Transverse colon (tissue), 4 donors: Measurements from ENCODE around the gene CALM3. TPM values are rescaled to one million over a fixed set of nuclear protein-coding genes. Genes with fewer than 3 reads are reported as not detected.

Source experiments
- DNase-seq: peaks from one replicate; pipeline ENCODE4 v3.0.0-alpha.2; 2019
- H3K27ac ChIP-seq, 4 donors: fragments of 200-600 bp; sonication (generic); 2 replicates each; pipeline ENCODE4 v1.5.1; 2016 to 2018; ENCODE audit warnings: inconsistent platforms in 4 of 4
- H3K27me3 ChIP-seq: fragments of 200-600 bp; sonication (generic); 2 replicates; pipeline ENCODE4 v1.5.1; 2017; ENCODE audit warnings: inconsistent platforms
- H3K36me3 ChIP-seq, 4 donors: fragments of 200-600 bp; sonication (generic); 2 replicates each; pipeline ENCODE4 v1.5.1; 2017 to 2019; ENCODE audit warnings: inconsistent platforms in 4 of 4
- H3K4me1 ChIP-seq, 4 donors: fragments of 200-600 bp; sonication (generic); 2 replicates each; pipeline ENCODE4 v1.5.1; 2017 to 2020; ENCODE audit warnings: inconsistent platforms in 4 of 4
- H3K4me3 ChIP-seq, 4 donors: fragments of 200-600 bp; sonication (generic); 1 replicate in 1 of 4; 2 replicates in 3 of 4; pipeline versions ENCODE4 v1.5.1 to v1.6.1; 2017 to 2019; ENCODE audit warnings: inconsistent platforms in 4 of 4
- H3K9me3 ChIP-seq, 2 donors: fragments of 200-600 bp; sonication (generic); 2 replicates each; pipeline ENCODE4 v1.5.1; 2017 to 2019; ENCODE audit warnings: inconsistent platforms in 2 of 2
- CTCF ChIP-seq, 5 experiments: fragments of 200-600 bp in 3 of 5; fragments of 450-650 bp in 2 of 5; sonication (generic) in 3 of 5; IDR thresholded peaks; 1 replicate in 2 of 5; 2 replicates in 3 of 5; pipeline ENCODE4 v1.5.1; 2016 to 2017; ENCODE audit warnings: antibody characterized with exemption in 5 of 5, inconsistent platforms in 3 of 5, mild to moderate bottlenecking in 2 of 5, moderate library complexity in 1 of 5
- EP300 ChIP-seq: sonication (generic); formaldehyde crosslinking; IDR thresholded peaks from one replicate; pipeline ENCODE4 v1.6.1; 2017; ENCODE audit warnings: antibody characterized with exemption, low read depth
- POLR2A ChIP-seq: fragments of 450-650 bp; IDR thresholded peaks from one replicate; pipeline ENCODE4 v1.6.1; 2016; ENCODE audit warnings: antibody characterized with exemption, mild to moderate bottlenecking, moderate library complexity
- POLR2AphosphoS5 ChIP-seq, 3 donors: sonication (generic); formaldehyde crosslinking; IDR thresholded peaks; one replicate each; pipeline ENCODE4 v1.6.1; 2016; ENCODE audit warnings: antibody characterized with exemption in 3 of 3
- WGBS, 2 donors: methylation state at CpG; one replicate each; pipeline ENCODE4 v1.1.5; 2018; ENCODE audit warnings: low coverage in 1 of 2; 5-methylcytosine and 5-hydroxymethylcytosine counted together
- in situ Hi-C, 4 donors: fragments of 200-750 bp; cut with MboI; loops; one replicate each; pipeline versions ENCODE4 v1.15.0 to v1.15.1; 2017; ENCODE audit warnings: low sequenced_read_pairs in 3 of 4, low pct_ligation_motif_present in 1 of 4, low pct_unique_long_range_greater_than_20kb in 1 of 4
- intact Hi-C: fragments of 100-400 bp; cut with DNase I; formaldehyde crosslinking; loops from one replicate; pipeline ENCODE4 v1.15.1; 2023; ENCODE audit warnings: low total_unique reads
- total RNA-seq, 4 donors: library from RNA; depleted of rRNA; stranded (reverse); fragments of >200 nt; gene quantifications; one replicate each; pipeline ENCODE4 v1.1.0, GENCODE V29; 2016

Gene CALM3
- total RNA-seq, 4 donors from 2014 or later: 160 to 923 (median 194) TPM

- WGBS, 2 donors: 99% methylated on average over 9 of the region's 9 CpGs; no CpG with 5 or more reads in 1 of the 2 donors
- Histone ChIP-seq H3K9me3 (no peaks in the 10 kb centered on the region), H3K27ac (no peak overlapping the region), H3K27me3 (no peaks in the 10 kb centered on the region), H3K4me1 (peaks cover 12 to 38% (median 17%) of the 10 kb centered on the region in 4 donors), H3K4me3 (no peak overlapping the region), H3K36me3 (peaks cover 0 to 40% (median 13%) of the 10 kb centered on the region in 4 donors)
- intact Hi-C loops: no loop called here
- peak; percentile 5 for DNase-seq
- in situ Hi-C loops: no loop called here
- TF ChIP-seq POLR2AphosphoS5 (IDR thresholded peaks at IDR 0.05): no peak
- no peak for TF ChIP-seq EP300
- TF ChIP-seq CTCF (IDR thresholded peaks at IDR 0.05): no peak
- TF ChIP-seq POLR2A: no peak
Measured at GRCh38 chr19:46608178-46608577, 7.0 kb downstream of the CALM3 start.

GRCh38 chr19:46608581-46609345 lies 7.6 kb downstream of the CALM3 start:
- peaks cover 6 to 32% (median 12%) of the 10 kb centered on the region in 4 donors for H3K4me1 ChIP-seq
- WGBS, 2 donors: 92 to 100% methylated on average over 7 to 27 of the region's 27 CpGs
- TF ChIP-seq CTCF (IDR thresholded peaks at IDR 0.05): no peak
- no peak for TF ChIP-seq POLR2AphosphoS5 (IDR thresholded peaks at IDR 0.05)
- TF ChIP-seq EP300: no peak
- no peak for TF ChIP-seq POLR2A
- DNase-seq: peak; percentile 7
- H3K27me3 ChIP-seq: no peaks in the 10 kb centered on the region
- H3K36me3 ChIP-seq: peaks cover 0 to 40% (median 13%) of the 10 kb centered on the region in 4 donors
- no peak overlapping the region for H3K4me3 ChIP-seq
- no peaks in the 10 kb centered on the region for H3K9me3 ChIP-seq
- intact Hi-C loops: no loop called here
- no peak overlapping the region for H3K27ac ChIP-seq
- in situ Hi-C loops: no loop called here

DNA sequence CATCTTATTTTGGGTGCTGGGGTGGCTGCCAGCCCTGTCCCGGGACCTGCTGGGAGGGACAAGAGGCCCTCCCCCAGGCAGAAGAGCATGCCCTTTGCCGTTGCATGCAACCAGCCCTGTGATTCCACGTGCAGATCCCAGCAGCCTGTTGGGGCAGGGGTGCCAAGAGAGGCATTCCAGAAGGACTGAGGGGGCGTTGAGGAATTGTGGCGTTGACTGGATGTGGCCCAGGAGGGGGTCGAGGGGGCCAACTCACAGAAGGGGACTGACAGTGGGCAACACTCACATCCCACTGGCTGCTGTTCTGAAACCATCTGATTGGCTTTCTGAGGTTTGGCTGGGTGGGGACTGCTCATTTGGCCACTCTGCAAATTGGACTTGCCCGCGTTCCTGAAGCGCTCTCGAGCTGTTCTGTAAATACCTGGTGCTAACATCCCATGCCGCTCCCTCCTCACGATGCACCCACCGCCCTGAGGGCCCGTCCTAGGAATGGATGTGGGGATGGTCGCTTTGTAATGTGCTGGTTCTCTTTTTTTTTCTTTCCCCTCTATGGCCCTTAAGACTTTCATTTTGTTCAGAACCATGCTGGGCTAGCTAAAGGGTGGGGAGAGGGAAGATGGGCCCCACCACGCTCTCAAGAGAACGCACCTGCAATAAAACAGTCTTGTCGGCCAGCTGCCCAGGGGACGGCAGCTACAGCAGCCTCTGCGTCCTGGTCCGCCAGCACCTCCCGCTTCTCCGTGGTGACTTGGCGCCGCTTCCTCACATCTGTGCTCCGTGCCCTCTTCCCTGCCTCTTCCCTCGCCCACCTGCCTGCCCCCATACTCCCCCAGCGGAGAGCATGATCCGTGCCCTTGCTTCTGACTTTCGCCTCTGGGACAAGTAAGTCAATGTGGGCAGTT lies 8.6 kb downstream of the CALM3 start:
- Histone ChIP-seq H3K4me1 (peaks cover 4 to 27% (median 9%) of the 10 kb centered on the region in 4 donors), H3K9me3 (no peaks in the 10 kb centered on the region), H3K36me3 (peaks cover 0 to 40% (median 13%) of the 10 kb centered on the region in 4 donors), H3K27me3 (no peaks in the 10 kb centered on the region), H3K4me3 (no peak overlapping the region), H3K27ac (no peak overlapping the region)
- in situ Hi-C loops: loop anchor here in 1 of 4 donors (5.0 kb wide), 1 partner anchor 53 kb away; the partner anchor contains the start of gene DACT3
- 75 to 82% methylated on average over 4 to 30 of the region's 30 CpGs for WGBS, 2 donors
- peak; percentile 6 for DNase-seq
- intact Hi-C loops: no loop called here
- TF ChIP-seq POLR2AphosphoS5 (IDR thresholded peaks at IDR 0.05): no peak

GRCh38 chr19:46610413-46610775 lies 9.3 kb downstream of the CALM3 start:
- peaks cover 0 to 40% (median 13%) of the 10 kb centered on the region in 4 donors for H3K36me3 ChIP-seq
- peaks cover 3 to 21% (median 4%) of the 10 kb centered on the region in 4 donors for H3K4me1 ChIP-seq
- intact Hi-C loops (no loop called here), in situ Hi-C loops (loop anchor here in 1 of 4 donors (5.0 kb wide), 1 partner anchor 52 kb away; the partner anchor contains the start of gene DACT3)
- H3K27ac ChIP-seq: no peak overlapping the region
- 53 to 63% methylated on average over 5 of the region's 5 CpGs for WGBS, 2 donors
- peak; percentile 2 for DNase-seq
- TF ChIP-seq CTCF (IDR thresholded peaks at IDR 0.05) (no peak), POLR2AphosphoS5 (IDR thresholded peaks at IDR 0.05) (no peak), EP300 (no peak), POLR2A (no peak)
- H3K4me3 ChIP-seq: no peak overlapping the region
- no peaks in the 10 kb centered on the region for H3K27me3 ChIP-seq
- no peaks in the 10 kb centered on the region for H3K9me3 ChIP-seq
